ENCODE data around the gene ZRANB3.
"Not testable (repeated sequence)": the region's sequence is repeated elsewhere in the genome, so short reads cannot be mapped to it uniquely, and the experiment has no call there.

Gene ZRANB3

DNA sequence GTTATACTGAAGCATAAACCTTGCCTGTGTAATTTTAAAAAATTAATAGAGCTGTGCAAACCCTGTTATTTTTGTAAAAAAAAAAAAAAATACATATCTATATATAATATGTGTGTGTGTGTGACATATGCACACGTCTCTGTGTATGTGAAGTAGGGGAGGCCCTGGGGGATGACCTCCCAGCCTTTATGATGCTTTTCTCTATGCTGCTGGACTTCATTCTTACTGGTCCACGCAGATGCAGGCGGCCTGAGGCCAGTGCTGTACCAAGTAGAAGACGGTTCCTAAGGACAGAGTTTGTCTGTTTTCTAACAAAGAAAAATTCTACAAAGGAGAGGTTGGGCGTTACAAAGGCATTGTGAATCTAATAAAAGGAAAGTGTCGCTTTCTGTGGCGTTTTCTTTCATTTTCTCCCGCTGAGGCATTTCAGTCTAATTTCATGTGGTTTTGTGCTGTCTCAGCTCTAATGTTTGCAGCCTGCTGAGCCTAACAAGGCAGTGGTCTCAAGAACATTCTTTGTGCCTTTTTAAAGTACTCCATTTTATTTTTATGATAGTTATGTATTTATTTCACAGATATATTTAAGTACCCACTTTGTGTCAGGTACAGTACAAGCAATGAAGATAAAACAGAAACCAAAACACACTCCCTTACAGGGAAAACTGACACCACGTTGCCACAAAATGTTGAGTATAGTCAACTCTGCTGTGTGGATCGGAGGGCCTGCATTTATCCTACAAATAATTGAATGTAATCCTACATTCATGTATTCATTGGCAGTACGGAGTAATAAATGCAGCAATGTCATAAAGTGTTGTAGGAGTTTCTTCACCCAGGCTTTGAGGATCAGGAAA, 360.9 kb downstream of the ZRANB3 start:
- no peak for DNase-seq

DNA sequence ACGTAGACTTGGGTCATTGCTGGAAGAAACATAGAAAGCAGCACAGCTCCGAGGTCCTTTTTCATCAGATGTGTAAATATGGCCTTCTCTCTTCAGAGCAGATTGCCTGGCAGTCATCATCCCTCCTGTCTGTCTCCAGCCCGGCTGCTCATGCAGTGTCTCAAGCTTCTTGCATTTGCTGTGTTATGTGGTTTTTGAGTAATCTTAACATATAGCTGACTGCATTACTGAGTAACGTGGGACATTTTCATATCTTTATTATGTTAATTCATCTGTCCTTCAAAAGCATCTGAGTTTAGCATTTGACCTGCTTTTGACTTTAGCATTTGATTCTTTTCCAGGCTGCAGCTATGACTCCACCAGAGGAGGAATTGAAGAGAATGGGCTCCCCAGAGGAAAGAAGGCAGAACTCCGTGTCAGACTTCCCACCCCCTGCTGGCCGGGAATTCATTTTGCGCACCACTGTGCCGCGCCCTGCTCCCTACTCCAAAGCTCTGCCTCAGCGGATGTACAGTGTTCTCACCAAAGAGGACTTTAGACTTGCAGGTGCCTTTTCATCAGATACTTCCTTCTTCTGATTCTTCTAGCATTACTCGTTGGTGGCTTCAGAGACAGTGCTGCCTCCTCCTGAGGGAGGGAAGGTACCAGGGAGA, 362.7 kb downstream of the ZRANB3 start:
- DNase-seq, result no peak

DNA sequence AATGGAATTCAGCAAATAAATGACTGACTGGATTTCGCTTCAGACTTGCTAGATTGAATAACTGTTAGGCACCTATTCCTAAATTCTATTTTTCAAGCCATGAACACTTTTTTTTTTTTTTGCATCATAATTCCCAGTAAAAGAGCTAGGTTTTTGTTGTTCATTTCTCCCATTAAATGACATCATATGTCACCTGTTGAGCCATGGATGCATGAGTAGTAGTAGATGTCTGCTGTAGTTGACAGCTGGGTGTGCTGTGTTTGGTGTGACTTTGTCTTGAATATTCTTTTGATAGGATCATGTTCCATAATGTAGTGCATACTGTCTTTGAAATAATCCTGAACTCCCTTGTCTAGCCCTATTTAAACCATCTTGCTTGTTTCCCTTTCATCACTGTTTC, 363.7 kb downstream of the ZRANB3 start:
- DNase-seq, result no peak

DNA sequence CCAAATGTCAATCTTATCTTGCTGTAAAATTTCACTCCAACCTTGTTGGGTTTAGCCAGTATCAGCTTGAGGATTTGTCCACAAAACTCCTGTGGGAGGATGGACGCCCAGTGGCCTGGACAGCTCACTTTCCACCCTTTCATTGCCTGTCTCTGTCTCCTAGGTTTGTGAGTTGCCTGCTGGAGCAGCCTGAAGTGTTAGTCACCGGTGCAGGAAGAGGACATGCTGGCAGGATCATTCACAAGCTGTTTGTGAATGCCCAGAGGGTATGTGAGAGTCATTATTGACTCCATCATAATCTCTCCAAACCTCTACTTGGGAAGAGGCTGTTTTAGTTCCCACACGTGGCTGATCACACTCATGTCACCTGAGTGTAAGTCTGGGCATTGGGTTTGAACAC, 366.6 kb downstream of the ZRANB3 start:
- DNase-seq, result no peak

DNA sequence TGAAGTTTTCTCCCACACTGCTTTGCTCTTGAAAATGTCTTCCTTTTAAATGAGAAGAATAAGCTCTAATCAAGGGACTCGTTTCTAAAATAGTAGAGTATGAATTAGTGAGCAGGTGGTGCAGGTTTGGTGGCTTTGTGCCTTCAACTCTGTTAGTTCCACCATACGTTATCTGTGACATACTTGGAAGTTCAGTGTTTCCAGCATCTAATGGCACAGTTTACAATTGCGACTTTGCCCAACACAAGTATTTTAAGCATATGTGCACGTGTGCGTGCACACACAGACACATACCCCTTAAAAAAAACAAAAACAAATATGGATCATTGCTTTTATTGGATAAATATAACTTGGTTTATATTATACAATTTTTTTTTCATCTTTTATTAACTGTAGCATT, 367.1 kb downstream of the ZRANB3 start:
- DNase-seq, result no peak

DNA sequence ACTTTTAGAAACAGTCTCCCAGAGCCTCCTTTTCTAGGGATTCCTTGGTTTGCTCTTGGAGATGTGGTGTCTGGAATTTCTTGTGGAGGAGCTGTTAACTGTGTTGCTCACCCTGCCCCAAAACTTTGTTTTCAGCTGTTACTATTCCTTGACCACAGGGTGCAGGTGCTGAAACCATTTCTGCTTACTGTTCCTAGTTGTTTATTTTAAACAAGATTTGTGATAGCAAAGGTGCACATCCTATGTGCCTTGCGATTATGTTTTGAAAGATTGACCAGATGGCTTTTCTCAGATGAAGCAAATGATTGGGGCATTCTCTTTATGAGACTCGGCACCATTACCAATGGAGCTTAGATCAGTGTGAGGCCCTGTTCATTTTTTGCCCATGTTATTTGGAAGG, 367.7 kb downstream of the ZRANB3 start:
- DNase-seq, result no peak

DNA sequence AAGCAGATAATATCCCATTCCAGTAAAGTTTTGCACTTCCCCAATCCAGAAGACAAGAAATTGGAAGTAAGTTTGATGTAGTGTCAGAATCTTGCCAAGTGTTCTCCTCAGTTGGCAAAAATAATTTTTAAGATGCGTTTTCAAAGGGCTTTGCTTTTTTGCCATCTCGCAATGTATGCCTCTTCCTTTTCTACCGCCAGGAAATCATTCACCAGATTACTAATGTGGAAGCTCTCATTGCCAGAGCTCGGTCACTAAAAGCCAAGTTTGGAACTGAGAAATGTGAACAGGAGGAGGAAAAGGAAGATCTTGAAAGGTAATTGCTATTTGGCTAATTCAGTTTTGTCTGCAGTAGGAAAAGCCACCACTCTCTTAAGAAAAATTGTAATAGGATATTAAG, 368.2 kb downstream of the ZRANB3 start:
- no peak for DNase-seq

DNA sequence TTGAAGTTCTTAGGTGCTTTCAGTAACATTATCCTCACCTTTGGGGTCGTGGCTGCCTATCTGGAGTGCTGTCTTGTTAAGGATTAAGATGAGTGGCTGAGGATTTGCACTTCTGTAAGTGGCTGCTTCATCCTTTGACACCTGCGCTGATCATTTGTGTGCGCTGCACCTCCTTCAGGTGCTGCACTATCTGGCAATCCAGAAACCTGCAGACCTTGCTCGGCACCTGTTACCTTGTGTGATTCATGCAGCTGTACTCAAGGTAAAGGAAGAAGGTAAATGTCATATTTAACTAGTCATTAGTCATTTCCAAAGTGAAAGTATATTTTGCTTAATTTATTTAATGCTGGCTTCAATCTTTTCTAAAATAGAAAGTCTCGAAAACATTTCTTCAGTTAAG, 368.6 kb downstream of the ZRANB3 start:
- no peak for DNase-seq

DNA sequence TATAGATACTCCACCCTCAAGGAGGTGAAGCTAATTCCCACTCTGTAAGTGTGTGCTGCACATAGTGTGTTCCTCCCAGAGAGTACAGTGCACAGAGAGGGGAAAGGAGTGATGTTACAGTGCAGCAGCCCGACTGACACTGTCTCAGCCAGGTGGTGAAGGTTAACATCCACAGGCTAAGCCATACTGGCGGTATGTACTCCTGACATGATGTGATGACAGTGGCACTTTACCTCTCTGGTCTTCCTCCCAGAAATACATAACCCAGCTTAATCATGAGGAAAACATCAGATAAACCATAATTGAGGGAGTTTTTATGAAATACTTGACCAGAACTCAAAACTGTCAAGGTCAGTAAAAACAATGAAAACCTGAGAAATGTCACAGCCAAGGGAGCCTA, 371.8 kb downstream of the ZRANB3 start:
- no peak for DNase-seq

DNA sequence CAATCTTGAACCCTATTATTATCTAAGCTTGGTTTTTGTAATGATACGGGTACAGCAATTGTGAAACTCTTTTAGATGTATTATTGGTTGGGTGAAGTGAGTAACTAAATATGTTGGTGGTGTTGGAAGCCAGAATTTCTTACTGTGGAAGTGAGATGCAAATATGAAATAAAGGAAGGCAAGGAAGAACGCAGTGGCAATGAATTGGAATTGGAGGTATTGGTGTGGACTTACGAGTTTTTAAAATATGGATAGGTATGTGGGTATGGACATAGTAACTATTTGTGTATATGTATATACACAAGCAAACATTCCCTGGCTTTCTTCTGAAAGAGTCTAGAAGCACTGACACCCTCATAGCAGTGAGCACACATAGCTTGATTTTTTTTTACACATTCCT, 373.2 kb downstream of the ZRANB3 start:
- no peak for DNase-seq

DNA sequence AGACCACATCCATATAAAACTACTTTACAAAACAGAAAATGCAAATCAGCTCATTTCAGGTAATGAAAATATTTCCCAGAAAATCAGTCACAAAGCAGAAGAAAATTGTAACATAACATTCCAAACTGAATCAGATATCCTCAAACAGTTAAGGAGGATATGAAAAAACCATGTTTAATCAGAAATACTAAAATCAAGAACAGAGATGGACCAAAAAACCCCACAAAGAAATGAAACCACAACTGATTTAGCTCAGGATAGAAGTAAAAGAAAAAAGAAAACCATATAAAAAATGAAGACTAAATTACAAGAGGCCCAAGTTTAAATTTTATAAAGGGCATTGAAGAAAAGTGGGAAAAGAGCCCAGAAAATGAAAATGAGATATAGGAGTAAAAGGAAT, 376.1 kb downstream of the ZRANB3 start:
- DNase-seq, result no peak

DNA sequence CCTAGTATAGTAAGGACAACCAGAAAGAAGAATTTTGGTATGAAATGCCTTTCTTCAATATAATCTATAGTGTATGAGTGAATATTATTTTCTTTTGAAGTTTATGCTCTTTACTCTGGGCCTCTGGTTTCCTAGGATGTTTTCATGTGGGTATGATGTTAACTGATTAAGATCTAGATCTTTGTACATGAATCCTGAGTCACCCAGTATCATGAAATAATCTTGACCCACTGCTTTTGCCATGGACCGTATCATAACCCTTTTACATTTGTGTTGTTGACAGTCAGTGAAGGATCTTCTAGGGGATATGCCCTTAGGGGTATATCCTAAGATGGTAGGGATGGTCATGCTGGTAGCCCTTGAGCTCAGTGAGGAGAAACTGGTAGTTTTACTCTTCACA, 378.7 kb downstream of the ZRANB3 start:
- no peak for DNase-seq

DNA sequence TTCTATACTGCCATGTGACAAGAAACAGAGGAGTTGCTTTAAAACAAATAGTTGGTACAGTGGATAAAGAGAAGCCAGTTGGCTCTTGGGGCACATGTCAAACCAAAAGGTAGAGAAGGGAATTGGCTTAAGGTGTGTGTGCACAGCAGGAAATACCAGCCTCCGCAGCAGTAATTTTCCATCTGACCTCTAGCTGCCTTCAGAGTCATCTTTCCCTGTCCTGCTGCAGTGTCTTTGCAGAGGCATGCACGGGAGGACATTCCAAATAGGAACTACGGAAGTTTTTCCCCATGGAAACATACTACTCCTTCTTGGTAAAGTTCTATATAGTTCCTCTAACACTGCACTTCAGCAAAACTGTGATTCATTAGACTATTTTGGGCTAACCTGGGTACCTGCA, 379.4 kb downstream of the ZRANB3 start:
- DNase-seq, result no peak

DNA sequence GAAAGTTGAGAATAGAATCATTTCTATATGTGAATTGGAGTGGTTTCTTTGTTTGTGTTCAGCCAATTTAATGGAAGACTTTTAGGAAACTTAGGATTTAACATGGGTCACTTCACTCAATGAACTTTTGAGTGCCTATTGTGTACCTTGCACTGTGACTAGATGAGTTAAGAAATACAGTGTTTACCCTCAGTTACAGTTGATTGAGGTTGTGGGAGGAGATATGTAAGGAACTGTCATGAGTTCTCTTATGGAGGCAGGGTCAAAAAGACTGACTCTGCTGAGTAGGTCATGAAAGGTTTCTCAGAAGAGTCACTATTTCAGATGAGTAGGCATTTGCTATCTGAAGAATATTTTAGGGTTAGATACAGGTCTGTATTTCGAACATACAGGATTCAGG, 380.3 kb downstream of the ZRANB3 start:
- no peak for DNase-seq

DNA sequence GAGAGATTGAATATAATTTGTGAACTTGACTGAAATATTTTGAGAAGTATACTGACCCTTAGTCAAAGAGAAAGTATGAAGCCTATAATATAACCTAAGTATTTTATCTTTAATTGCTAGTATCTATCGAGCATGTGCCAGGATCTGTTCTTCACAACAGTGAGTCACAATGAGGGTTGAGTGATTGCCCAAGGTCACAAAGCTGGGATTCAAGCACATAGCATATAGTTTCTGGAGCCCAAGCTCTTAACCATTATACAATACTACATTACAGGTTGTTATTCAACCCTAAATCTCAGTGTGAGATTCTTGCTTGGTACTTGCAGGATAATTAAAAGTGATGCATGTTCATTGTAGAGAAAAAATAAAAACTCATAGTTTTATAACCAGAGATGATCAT, 381.8 kb downstream of the ZRANB3 start:
- no peak for DNase-seq

DNA sequence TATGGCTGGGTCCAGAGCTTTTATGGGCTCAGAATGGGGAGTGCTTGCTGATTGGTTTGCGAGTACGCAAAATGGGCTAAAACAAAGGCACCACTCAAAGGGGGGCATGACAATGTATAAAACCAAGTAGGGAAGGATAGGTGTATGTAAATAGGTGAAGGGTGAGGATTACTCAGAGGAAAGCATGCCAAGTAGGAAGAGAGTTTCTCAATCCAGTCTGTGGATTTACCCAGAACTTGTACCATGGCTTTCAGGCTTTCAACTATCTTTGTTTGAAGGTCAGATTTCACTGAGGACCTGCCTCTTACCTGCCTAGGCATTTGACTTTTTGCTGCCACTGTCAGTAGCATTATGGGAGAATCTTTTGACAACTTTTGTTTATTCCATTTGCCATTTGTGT, 386.7 kb downstream of the ZRANB3 start:
- DNase-seq, result no peak

DNA sequence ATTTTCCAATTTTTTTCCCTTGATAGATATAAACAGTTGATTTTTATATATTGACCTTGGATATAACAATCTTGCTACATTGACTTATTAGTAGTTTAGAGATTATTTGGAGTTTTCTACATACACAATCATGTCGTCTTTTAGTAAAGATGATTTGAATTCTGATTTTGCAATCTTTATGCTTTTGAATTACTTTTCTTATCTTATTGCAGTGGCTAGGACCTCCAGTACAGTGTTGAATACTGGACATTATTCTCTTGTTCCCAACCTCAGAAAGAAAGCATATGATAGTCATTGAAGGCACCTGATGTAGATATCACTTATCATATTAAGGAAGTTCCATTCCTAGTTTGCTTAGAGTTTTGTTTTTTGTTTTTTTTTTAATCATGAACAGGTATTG, 388.7 kb downstream of the ZRANB3 start:
- no peak for DNase-seq

DNA sequence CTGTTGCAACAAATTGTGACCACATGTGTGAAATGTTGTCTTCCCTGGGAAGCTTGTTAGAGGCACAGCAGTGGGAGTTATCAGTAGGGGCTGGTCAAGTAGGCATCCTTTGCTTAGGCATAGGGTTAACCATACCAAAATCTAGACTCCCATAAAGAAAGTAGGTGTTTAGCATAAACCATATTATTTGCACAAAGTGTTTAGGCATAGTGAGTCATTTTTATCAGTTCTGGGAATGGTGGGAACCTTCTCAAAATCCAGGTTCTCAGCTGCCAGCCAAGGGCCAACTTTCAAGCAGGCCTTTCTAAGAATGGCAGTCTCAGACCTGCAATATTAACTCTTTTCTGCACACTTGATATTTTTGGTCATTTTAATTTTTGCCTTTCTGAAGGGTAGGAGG, 390.4 kb downstream of the ZRANB3 start:
- no peak for DNase-seq

DNA sequence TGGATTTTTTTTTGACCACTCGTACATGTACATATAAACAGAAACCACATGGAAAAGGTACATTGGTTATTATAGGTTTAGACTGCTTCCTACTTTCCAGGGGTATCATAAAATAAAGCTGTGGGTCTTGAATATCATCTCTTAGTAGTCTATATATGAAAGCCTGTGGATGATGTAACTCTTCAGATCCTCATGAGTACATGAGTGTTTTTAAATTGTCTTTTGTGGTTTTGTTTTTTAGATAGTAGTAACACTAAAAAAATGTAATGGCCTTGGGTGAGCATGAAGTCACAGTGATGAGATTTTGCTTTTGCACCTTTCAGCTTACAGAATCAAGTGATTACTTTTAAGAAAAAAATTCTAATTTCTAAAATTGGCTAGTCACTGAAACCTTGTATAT, 398.7 kb downstream of the ZRANB3 start:
- no peak for DNase-seq

DNA sequence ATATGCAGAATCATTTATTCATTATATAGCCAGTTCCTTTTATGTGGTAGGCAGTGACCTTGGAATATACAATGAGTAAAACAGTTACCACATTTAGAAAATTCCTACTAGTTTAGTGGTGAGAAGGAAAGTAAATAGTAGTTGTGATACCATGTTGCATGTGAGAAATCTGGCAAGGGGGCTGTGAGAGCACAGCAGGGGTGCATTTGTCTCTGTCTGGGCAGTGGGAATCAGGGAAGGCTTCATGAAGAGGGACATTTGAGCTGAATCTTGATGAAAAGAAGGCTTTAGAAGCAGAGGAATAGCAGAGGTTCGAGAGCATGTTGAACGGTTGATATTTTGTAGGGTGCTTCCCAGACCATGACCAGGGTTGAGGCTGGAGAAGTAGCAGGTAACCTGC, 400.3 kb downstream of the ZRANB3 start:
- DNase-seq, result no peak

DNA sequence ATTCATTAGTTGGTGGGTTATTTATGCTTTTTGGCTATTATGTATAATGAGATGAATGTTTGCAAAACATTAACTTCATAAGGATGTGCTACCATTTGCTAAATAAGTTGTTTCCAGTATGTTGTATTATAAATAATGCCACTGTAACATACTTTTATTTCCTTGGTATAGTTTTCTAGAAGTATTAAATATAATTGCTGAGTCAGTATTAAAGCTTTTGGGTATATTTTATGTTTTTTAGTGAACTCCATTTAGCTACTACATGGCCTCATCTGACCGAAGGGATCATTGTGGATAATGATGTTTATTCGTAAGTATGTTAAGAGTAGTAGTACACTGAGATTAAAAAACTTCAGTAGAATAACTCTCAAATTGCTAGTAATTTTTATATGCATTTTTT, 405.1 kb downstream of the ZRANB3 start:
- DNase-seq, result no peak

DNA sequence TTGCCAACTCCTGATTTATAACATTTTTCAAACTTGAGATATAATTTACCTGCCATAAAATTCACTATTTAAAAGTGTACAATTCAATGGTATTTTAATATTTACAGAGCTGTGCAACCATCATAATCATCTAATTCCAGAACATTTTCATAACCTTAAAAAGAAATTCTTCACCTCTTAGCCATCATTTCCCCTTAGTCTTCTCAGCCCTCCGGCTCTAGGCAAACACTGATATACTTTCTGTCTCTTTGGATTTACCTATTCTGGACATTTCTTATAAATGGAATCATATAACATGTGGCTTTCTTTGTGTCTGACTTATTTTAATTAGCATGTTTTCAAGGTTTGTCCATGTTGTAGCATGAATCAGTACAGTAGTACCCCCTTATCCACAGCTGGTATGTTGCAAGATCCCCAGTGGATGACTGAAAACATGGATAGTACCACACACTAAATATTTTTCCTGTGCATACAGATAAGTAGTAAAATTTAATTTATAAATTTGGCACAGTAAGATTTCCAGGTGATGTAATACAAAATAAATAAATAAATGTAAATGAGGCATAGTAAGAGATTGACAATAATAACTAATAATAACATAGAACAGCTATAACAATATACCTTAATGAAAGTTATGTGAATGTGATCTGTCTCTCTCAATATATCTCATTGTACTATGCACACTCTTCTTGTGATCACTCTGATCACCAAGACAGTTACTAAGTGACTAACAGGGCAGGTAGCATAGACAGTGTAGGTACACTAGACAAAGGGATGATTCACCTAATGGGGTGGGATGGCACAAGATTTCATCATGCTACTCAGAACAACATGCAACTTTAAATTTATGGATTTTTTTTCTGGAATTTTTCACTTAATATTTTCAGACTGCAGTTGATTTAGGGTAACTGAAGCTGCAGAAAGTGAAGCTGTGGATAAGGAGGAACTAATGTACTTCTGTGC, 405.8 kb downstream of the ZRANB3 start:
- DNase-seq, result no peak

DNA sequence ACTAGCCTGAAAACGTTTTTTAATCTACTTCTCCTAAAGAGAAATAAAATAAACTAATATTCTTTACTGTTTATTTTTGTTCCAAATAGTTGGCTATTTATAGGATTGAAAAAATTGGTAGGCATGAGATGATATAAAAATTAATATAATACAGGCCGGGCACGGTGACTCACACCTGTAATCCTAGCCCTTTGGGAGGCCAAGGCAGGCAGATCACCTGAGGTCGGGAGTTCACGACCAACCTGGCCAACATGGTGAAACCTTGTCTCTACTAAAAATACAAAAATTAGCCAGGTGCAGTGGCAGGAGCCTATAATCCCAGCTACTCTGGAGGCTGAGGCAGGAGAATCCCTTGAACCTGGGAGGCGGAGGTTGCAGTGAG, 409.4 kb downstream of the ZRANB3 start:
- DNase-seq, result not testable (repeated sequence)
